ENCODE data around the gene DLD. TPM values are rescaled to one million over a fixed set of nuclear protein-coding genes. Genes with fewer than 3 reads are reported as not detected.
A peak's percentile ranks its signal among the peaks of the same experiment; 100 is the strongest.

DLD gene
- total RNA-seq, 8 experiments from 2014 or later = 43.2 to 115 (median 71.6) TPM

DNA sequence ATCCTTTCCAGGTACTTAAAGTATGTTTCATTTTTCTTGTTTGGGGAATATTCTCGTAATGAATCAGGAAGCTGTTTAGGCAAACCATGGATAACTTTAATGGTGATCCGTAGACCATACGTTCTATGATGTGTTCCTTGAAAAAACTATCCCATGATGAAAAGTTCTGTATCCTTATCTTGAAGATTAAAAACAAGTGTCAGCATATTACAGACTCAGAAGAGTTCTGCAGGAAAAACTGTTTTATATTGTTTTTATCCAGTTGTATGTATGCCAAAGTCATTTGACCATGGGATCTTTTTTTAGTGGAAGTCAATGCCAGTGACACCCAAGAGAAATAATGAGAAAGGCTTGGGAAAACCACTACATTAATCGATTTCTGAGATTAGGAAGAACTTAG is 52.0 kb downstream of the DLD start:
- H3K4me3 ChIP-seq = no peak overlapping the region
- in situ Hi-C loops (cut with MboI; ENCODE audit: low pct_unique_long_range_greater_than_20kb in 2 of 9, low sequenced_read_pairs in 9 of 9, unreplicated experiment in 9 of 9) = no loop called here
- H3K27ac ChIP-seq = no peak overlapping the region
- WGBS, 10 experiments = 96 to 100% (median 100%) methylated on average over 1 to 4 of the region's 4 CpGs; no CpG with 5 or more reads in 2 of the 10 experiments
- no peaks in the 10 kb centered on the region for H3K4me1 ChIP-seq (replicated peaks in 1 of 2)
- no peak for ATAC-seq (replicated peaks in 6 of 8)

DNA sequence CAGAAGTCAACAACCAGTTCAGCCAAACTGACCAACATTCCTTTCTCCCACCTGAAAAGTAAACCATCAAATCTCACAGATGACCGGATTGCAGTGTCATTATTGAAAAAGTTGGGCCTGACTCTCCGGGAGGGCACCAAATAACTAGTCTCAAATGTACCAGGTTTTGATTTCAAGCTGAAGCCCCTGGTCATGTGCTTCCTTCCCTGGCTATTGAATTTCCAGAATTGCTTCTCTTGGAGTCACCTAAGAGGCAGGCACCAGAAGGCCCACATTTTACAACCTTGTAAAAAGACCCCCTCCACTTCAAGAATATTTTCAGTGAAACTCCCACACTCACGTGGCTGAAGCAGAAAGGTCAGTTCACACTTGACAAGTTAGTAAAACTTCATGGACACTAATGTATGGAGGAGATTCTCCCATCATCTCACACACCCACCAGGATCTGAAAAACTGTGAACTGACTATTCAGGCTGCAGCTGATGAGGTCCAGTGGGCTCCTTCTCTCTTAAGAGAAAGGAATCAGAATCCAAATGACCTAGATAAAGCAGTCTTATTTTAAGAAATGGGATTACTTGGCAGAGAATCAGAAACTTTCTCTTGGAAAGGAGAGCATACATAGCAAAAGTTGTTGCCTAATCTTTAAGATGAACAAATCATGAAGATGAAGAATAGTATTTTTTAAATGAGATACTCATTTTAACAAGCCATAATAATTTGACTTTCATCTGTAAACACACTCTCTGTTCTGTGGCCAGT is 53.6 kb downstream of the DLD start:
- Histone ChIP-seq H3K4me1 (replicated peaks in 1 of 2) (no peaks in the 10 kb centered on the region), H3K27ac (no peak overlapping the region), H3K4me3 (no peak overlapping the region)
- WGBS, 10 experiments = 88 to 100% (median 100%) methylated on average over 1 to 2 of the region's 3 CpGs; no CpG with 5 or more reads in 1 of the 10 experiments
- in situ Hi-C loops (cut with MboI; ENCODE audit: low pct_unique_long_range_greater_than_20kb in 2 of 9, low sequenced_read_pairs in 9 of 9, unreplicated experiment in 9 of 9) = no loop called here
- no peak for ATAC-seq (replicated peaks in 6 of 8)

DNA sequence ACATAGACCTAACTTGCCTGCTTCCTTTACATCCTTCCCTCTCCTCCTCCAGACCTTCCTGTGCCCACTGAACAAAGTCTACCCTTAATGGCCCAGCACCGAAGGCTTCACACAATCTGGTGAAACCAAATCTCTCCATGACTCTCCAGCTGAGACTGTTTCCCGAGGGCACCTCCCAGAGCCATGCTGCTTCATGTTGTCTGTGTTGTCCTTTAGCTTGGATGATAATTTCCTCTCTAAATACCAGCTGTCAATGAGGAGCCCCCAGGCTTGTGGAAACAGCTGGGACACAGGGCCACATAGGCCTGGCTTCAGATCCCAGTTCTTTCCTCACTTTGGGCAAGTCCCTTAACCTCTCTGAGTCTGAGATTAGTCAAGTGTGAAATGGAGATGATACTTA is 54.3 kb downstream of the DLD start:
- Histone ChIP-seq H3K4me3 (no peak overlapping the region), H3K27ac (no peak overlapping the region), H3K4me1 (replicated peaks in 1 of 2) (no peaks in the 10 kb centered on the region)
- WGBS, 10 experiments = 20 to 100% (median 96%) methylated on average over 1 to 2 of the region's 2 CpGs; no CpG with 5 or more reads in 4 of the 10 experiments
- peak in 1 of 8 experiments; percentile 34 for ATAC-seq (replicated peaks in 6 of 8)
- in situ Hi-C loops (cut with MboI; ENCODE audit: low pct_unique_long_range_greater_than_20kb in 2 of 9, low sequenced_read_pairs in 9 of 9, unreplicated experiment in 9 of 9) = no loop called here

DNA sequence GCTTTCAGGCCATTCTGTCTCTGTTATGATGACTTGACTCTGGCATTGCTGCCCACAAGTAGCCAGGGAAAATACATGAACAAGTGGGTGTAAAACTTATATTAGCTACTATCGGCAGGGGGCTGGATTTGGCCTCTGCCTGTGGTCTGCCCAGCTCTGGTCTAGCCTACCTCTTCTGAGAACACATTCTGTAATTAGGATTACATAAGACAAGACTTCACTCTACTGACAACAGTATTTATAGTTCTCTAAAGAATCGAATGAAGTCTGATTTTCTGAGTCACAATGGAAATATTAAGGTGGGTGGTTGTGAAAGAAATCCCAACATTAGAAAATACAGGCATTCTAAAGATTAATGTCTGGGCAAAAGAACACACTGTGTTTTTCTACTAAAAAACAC is 55.5 kb downstream of the DLD start:
- H3K4me1 ChIP-seq (replicated peaks in 1 of 2) = no peaks in the 10 kb centered on the region

DNA sequence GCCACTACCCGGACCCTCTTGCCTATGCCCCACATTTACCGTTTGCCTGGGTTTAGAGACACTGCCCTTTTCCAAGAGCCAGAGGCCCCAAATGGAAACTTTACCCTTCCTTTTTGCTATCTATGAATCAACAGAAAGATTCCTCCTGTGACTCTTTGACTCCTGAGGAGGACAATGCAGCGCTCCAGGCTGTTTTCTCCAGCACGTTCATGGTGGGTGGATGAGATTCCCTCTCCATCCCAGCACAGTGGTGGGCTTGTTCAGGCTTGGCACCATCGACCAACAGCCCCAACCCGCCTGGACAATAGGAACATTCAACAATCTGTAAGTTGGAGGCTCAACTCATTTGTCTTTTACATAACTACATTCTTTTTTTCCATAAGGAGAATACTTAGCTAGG is 55.9 kb downstream of the DLD start:
- no peak overlapping the region for H3K4me3 ChIP-seq
- 40 to 100% (median 85%) methylated on average over 1 to 6 of the region's 6 CpGs; no CpG with 5 or more reads in 1 of the 10 experiments for WGBS, 10 experiments
- in situ Hi-C loops (cut with MboI; ENCODE audit: low pct_unique_long_range_greater_than_20kb in 2 of 9, low sequenced_read_pairs in 9 of 9, unreplicated experiment in 9 of 9) = no loop called here
- H3K4me1 ChIP-seq (replicated peaks in 1 of 2) = no peaks in the 10 kb centered on the region
- no peak for ATAC-seq (replicated peaks in 6 of 8)
- H3K27ac ChIP-seq = no peak overlapping the region

More for the DNA sequence above, 55.5 kb downstream of the DLD start:
- H3K27ac ChIP-seq = no peak overlapping the region
- no peak for ATAC-seq (replicated peaks in 6 of 8)
- in situ Hi-C loops (cut with MboI; ENCODE audit: low pct_unique_long_range_greater_than_20kb in 2 of 9, low sequenced_read_pairs in 9 of 9, unreplicated experiment in 9 of 9) = no loop called here
- H3K4me3 ChIP-seq = no peak overlapping the region
- WGBS, 10 experiments = 0 to 100% (median 93%) methylated on average over 1 to 2 of the region's 2 CpGs

DNA sequence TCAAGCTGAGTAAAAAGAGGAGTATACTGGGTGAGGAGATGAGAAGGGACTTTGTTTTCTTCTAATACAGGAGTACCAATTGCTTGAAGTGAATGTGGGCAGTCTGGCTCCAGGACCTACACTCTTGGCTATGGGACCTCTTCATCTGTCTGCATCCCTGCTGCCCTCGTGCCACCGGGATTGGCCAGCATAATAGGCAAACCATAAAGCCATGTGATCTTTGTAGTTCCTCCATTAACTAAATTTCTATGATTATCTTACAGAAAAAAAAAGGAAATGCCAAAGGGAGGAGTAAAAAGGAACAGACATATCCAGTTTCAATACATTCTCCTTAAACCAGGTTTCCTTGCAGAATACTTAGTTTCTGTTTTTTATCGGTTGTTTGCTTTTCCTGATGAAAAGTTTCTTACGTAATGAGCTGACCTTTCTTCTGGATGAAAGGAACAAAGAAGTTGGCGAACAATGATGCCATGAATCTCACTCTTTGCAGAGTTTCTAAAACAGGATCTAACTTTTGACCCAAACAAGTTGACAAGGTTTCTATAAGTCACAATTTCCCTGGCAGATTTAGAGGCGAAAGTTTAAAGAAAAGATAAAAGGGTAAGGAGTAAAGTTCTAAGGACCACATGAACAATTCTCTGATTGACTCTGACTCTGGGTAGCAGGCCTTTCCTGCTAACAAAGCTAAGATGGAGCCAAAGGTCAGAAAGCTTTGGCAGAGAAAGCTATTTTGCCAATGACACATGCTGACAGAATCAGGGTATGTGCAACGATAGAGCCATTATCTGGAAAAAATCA is 57.9 kb downstream of the DLD start:
- peak in 1 of 8 experiments; percentile 50 for ATAC-seq (replicated peaks in 6 of 8)
- no peak overlapping the region for H3K27ac ChIP-seq
- no peaks in the 10 kb centered on the region for H3K4me1 ChIP-seq (replicated peaks in 1 of 2)
- in situ Hi-C loops (cut with MboI; ENCODE audit: low pct_unique_long_range_greater_than_20kb in 2 of 9, low sequenced_read_pairs in 9 of 9, unreplicated experiment in 9 of 9) = no loop called here
- H3K4me3 ChIP-seq = no peak overlapping the region
- WGBS, 10 experiments = 13 to 100% (median 64%) methylated on average over 4 to 7 of the region's 7 CpGs

DNA sequence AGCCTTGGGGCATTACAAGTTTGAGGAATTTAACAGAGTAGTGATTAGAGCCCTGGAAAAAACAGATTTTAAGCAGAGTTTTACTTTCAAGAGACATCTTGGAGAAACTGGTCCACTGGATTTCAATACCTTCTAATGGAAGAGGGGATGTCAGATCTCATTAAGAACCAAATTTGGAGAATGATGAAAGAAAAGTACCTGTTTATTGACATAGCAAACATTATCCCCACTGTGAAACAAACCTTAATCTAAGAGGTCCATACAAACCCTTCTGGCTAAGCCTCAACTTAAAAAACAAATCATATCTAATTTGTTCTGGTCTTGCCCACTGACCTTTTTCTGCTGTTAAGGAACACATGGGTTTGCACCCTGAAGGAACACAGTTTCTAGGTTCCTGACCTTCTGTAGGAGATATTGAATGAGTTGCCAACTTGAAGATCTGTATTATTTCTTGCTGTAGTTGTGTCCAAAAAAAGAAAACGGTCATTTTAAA is 58.5 kb downstream of the DLD start:
- no peak overlapping the region for H3K4me3 ChIP-seq
- in situ Hi-C loops (cut with MboI; ENCODE audit: low pct_unique_long_range_greater_than_20kb in 2 of 9, low sequenced_read_pairs in 9 of 9, unreplicated experiment in 9 of 9) = no loop called here
- 88 to 100% (median 100%) methylated on average over 1 of the region's 1 CpG; no CpG with 5 or more reads in 5 of the 10 experiments for WGBS, 10 experiments
- H3K27ac ChIP-seq = no peak overlapping the region
- no peak for ATAC-seq (replicated peaks in 6 of 8)
- no peaks in the 10 kb centered on the region for H3K4me1 ChIP-seq (replicated peaks in 1 of 2)

DNA sequence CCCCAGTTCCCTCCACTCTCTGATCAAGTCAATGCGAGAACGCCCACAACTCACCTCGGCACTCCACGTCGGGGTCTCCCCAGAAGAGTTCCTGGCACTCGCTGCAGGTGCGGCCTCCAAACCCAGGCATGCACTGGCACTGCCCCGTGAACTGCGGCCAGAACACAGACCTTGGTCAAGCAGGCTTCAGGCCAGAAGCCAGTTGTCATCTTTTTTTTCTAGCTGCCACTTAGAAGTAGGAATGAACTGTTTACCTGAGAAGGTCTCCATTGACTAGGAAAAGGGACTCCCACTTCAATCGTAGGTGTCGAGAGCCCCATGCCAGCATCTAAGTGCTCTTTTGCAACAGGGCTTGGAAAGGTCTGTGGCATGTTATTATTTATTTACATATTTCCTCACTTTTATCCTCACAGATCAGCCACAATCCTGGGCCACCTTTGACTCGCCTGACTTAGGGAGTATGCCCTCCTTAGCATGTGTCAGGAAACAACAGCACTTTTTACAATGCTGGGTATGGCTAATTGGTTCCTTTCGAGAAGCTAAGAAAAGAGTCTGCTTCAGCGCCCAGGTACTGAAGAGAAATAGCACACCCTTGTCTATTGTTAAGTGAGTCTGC is 60.3 kb downstream of the DLD start:
- no peak overlapping the region for H3K27ac ChIP-seq
- no peak overlapping the region for H3K4me3 ChIP-seq
- in situ Hi-C loops (cut with MboI; ENCODE audit: low pct_unique_long_range_greater_than_20kb in 2 of 9, low sequenced_read_pairs in 9 of 9, unreplicated experiment in 9 of 9) = no loop called here
- no peaks in the 10 kb centered on the region for H3K4me1 ChIP-seq (replicated peaks in 1 of 2)
- 91 to 100% (median 98%) methylated on average over 1 to 9 of the region's 14 CpGs; no CpG with 5 or more reads in 1 of the 10 experiments for WGBS, 10 experiments
- ATAC-seq (replicated peaks in 6 of 8) = no peak

DNA sequence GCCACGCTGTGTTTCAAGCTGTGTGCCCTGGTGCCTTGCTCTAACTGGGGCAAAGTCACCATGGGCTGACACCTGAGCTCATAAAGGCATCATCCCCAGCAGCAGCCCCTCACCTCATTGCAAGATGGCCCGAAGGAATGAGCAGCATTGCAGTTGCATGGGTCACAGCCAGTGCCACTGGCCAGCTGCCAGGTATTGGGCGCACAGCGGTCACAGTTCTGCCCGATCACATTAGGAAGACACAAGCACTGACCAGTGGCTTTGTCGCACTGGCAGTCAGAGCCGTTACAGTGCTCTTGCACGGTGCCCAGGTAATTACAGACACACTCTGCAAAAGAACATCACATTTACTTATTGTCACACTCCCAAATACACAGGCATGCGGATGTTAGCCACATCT is 60.9 kb downstream of the DLD start:
- 87 to 100% (median 95%) methylated on average over 1 to 4 of the region's 9 CpGs; no CpG with 5 or more reads in 3 of the 10 experiments for WGBS, 10 experiments
- Histone ChIP-seq H3K4me3 (no peak overlapping the region), H3K4me1 (replicated peaks in 1 of 2) (no peaks in the 10 kb centered on the region), H3K27ac (no peak overlapping the region)
- no peak for ATAC-seq (replicated peaks in 6 of 8)
- in situ Hi-C loops (cut with MboI; ENCODE audit: low pct_unique_long_range_greater_than_20kb in 2 of 9, low sequenced_read_pairs in 9 of 9, unreplicated experiment in 9 of 9) = no loop called here

DNA sequence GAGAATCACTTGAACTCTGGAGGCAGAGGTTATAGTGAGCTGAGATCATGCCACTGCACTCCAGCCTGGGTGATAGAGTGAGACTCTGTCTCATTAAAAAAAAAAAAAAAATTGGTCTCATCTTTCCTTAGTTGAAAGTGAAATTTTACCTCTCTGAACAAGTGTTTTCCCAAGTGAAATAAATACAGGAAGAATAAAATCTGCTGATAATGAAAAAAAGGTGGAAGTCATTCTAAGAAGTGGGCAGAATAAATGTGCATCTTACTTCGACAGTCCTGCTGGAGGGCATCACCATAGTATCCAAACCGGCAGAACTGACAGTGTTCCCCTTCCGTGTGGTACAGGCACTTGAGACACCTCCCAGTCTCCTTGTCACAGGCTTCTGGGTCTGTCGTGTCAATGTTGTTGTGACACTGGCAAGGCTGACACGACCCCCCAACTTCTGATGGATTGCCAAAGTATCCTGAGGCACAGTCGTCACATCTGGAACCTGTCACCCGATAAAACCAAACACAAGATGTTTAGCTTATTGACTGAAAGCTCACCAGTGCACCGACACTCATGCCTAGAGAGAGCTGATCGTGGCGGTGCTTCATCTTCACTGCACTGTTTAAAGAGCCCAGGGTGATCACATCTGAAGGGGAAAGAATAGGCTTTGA is 62.4 kb downstream of the DLD start:
- Histone ChIP-seq H3K4me1 (replicated peaks in 1 of 2) (no peaks in the 10 kb centered on the region), H3K27ac (no peak overlapping the region), H3K4me3 (no peak overlapping the region)
- in situ Hi-C loops (cut with MboI; ENCODE audit: low pct_unique_long_range_greater_than_20kb in 2 of 9, low sequenced_read_pairs in 9 of 9, unreplicated experiment in 9 of 9) = no loop called here
- 66 to 100% (median 94%) methylated on average over 1 to 8 of the region's 10 CpGs; no CpG with 5 or more reads in 1 of the 10 experiments for WGBS, 10 experiments
- ATAC-seq (replicated peaks in 6 of 8) = no peak

DNA sequence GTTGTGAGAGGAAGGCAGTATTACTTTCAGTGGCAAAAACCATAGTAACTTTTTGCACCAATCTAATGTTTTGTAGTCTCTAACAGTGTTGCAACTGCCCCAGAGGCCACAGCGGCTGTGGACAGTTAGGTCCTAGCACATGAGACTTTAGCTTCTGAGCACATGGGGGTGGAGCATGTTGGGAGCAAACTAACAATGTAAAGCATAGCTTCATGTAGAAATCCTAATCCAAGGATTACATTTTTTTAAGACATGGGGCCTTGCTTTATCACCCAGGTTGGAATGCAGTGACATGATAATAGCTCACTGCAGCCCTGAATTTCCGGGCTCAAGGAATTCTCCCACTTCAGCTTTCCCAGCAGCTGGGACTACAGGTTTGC is 62.9 kb downstream of the DLD start:
- WGBS, 10 experiments = 59 to 100% (median 94%) methylated on average over 1 to 2 of the region's 2 CpGs; no CpG with 5 or more reads in 4 of the 10 experiments
- ATAC-seq (replicated peaks in 6 of 8) = no peak
- Histone ChIP-seq H3K27ac (no peak overlapping the region), H3K4me3 (no peak overlapping the region), H3K4me1 (replicated peaks in 1 of 2) (no peaks in the 10 kb centered on the region)
- in situ Hi-C loops (cut with MboI; ENCODE audit: low pct_unique_long_range_greater_than_20kb in 2 of 9, low sequenced_read_pairs in 9 of 9, unreplicated experiment in 9 of 9) = no loop called here

DNA sequence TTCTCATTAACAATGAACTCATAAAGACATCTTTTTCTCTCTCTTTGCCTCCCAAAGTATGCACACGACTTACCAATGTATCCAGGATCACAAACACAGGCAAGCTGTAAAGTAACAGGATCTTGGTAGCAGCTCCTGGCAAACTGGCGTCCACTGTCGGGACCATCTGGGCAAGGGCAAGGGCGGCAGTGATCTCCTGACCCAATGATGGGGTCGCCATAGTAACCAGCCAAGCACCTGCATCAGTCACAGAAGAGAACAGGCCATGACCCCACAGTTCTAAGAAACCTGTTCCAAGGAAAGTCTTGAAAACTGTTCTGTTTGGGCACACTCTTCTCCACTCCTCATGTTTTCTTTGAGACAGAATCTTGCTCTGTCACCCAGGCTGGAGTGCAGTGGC is 64.4 kb downstream of the DLD start:
- in situ Hi-C loops (cut with MboI; ENCODE audit: low pct_unique_long_range_greater_than_20kb in 2 of 9, low sequenced_read_pairs in 9 of 9, unreplicated experiment in 9 of 9) = no loop called here
- 40 to 100% (median 84%) methylated on average over 1 to 5 of the region's 5 CpGs; no CpG with 5 or more reads in 1 of the 10 experiments for WGBS, 10 experiments
- H3K4me3 ChIP-seq = no peak overlapping the region
- no peak overlapping the region for H3K27ac ChIP-seq
- H3K4me1 ChIP-seq (replicated peaks in 1 of 2) = no peaks in the 10 kb centered on the region
- ATAC-seq (replicated peaks in 6 of 8) = no peak
